NCI-H82 (cell line): Measurements from ENCODE around the gene GPX8.
A peak's percentile ranks its signal among the peaks of the same experiment; 100 is the strongest.

Experiments used
- DNase-seq: peaks from one replicate; lab custom pipeline; 2025; lab: John Stamatoyannopoulos, UW

Gene GPX8, protein sequence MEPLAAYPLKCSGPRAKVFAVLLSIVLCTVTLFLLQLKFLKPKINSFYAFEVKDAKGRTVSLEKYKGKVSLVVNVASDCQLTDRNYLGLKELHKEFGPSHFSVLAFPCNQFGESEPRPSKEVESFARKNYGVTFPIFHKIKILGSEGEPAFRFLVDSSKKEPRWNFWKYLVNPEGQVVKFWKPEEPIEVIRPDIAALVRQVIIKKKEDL

DNA sequence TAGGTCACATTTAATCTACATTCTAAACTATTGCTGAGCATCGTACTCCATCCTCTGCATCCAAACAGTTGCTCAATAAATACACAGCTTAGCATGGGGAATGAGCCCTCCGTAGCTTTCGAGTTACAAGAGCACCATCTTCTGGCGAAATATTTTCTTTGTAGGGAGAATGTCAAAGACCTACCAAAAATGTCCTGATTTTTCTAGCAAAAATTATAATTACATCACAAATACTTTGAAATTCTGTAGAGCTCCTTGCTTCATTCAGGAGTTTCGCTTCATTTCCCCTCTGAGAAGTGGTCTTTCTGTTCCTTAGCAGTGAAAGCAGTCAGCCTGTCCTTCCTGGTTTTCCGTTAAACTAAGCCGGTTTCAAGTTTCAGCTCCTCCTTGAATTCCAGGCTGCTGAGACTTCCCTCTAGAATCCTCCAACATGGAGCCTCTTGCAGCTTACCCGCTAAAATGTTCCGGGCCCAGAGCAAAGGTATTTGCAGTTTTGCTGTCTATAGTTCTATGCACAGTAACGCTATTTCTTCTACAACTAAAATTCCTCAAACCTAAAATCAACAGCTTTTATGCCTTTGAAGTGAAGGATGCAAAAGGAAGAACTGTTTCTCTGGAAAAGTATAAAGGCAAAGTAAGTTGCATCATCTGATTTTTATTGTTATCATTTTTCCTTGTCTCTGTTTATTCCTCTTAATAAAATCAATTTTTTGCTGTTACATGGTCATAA lies at the start of gene GPX8:
GPX8 (plus strand) TSS at position 409 of the 730 bp plus-strand sequence; CDS start at position 431, 22 bp downstream.
- peak; percentile 70 for DNase-seq

DNA sequence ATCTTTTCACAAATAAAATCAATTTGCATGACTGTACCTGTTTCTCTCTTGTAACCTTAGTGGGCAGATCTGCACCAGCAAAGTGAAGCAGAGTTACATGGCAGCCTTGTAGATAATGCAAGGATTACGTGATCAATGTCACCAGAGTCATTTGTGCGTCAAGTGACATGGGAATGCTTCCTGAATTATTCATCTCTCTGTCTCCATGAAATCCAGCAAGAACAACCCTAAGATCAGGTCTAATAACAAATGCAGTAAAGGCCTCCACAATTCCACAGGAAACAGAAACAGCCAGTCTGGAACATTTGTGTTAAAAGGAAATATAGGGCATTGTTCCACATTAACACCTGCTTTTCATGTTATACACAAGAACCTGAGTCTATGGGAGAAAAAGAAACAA lies 49.8 kb upstream of the GPX8 start:
- DNase-seq: no peak

DNA sequence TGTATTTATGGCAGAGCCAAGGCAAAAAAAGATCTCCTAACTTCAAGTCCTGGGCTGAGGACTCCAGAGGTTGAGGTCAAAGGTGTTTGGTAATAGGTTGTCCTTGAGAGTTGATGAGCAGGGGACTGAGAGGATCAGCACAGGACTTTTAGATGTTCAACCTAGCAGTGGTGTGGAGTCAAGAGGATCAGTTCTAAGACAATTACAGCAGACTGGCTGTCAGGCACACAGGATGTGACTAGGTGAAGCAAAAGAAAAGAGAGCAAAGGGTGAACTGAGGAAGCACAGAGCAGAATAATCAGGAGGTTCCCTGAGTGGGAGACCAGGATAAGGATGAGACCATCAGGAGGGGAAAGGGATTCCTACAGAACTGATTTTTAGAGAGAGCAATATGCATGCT lies 46.6 kb upstream of the GPX8 start:
- no peak for DNase-seq

DNA sequence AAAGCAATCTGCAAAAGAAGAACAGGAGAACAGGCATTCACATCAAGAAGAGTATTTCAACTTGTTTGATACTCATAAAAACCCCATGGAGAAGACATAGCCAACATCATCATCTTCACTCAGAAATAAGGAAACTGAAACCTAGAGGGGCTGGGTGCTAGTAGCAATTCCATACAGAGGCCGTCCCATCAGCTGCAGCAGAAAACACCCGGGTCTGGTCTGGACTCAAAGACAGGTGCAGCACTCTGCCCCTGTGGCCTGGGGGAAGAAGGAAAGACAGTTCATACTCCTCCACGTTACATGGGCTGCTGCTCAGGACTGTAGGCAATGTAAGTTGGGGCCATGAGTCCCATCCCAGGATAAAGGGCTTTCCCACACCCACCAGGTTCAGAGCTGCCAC lies 45.9 kb upstream of the GPX8 start:
- DNase-seq: no peak

DNA sequence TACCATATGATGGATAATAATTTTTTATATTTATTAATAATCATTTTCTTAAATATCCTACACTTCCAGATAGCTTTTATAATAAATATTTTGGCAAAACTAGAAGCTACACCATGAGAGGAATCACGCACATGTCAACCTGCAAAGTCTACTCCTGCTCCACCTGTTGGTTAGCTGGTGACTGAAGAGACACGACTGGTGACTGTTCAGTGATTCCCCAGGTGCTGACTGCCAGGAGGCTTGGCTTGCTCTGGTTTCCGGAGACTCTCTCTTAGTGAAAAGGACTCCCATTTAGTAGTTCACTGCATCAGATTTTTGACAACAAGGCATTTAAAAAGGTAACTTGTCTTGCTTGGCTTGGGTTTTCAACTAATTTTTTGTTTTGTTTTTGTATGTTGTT lies 36.6 kb upstream of the GPX8 start:
- DNase-seq: no peak

DNA sequence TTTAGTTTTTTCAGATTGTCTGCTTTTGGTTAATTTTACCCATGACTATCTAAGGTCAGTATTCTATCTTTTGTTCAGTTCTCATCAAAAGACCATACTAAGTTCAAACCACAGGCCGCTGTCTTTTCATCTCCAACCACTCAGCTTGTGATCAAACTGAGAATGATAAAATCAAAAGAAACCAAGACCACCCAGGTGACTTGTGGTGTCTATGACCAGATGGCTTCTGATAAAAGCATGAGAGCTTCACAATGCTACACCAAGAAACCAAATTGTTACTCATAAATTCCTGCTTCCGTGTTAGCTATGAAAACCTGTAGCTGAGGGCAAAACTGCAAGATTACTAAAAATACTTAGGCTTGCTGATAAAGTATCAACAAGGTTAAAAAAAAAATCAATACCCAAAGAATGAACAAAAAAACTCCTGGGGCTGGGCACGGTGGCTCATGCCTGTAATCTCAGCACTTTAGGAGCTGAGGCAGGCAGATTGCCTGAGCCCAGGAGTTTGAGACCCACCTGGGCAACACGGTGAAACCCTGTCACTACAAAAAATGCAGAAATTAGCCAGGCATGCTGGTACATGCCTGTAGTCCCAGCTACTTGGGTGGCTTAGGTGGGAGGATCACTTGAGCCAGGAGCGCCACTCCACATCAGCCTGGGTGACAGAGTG lies 25.8 kb upstream of the GPX8 start:
- DNase-seq: no peak

DNA sequence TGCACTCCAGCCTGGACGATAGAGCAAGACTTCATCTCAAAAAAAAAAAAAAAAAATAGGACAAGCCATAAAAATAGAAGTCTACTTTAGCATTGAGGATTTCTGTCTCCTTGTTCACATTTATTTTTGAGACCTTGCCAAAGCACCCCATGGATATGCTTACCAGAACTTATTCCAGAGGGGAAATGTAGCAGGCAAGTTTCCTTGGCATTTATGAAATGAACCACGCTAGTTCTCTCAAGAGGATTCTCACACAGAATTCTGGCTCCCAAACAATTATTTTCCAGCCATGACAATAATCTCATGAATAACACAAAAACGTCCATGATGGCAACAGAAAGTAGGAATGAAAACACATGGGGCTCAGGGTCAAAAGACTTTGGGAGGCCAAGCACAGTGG lies 23.4 kb upstream of the GPX8 start:
- no peak for DNase-seq

DNA sequence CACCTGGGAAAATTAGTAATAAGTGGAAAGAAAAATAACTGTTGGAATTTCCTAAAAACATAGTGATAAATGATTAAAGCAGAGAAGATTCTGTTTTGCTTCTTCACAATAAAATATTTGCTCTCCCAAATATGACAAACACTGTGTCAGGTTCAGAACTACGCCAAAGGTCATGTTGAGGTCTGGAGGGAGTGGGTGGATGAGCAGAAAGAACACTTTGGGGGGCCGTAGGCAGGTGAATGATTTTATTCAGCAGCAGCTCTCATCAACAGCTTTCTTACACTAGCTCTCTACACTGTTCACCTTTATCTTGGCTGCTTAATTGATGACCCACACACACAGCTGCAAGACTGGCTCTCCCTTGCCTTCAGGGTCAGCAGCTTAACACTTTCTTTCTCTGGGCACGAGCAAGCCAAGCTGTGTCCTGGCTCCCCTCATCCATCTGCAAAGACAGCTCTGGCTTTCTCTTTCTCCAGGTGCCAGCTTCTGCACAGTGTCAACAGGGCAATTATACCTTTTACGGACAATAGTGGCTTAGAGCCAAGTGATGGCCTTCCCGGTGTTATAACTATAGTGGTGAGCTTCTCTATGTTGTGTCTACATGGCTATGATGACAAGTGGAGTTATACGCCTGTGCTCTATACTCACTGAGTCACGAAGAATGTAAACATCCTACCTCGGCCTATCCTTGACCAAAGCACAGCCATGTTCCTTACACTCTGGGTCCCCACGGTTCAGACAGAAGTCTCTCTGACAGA lies 18.9 kb upstream of the GPX8 start:
- no peak for DNase-seq

DNA sequence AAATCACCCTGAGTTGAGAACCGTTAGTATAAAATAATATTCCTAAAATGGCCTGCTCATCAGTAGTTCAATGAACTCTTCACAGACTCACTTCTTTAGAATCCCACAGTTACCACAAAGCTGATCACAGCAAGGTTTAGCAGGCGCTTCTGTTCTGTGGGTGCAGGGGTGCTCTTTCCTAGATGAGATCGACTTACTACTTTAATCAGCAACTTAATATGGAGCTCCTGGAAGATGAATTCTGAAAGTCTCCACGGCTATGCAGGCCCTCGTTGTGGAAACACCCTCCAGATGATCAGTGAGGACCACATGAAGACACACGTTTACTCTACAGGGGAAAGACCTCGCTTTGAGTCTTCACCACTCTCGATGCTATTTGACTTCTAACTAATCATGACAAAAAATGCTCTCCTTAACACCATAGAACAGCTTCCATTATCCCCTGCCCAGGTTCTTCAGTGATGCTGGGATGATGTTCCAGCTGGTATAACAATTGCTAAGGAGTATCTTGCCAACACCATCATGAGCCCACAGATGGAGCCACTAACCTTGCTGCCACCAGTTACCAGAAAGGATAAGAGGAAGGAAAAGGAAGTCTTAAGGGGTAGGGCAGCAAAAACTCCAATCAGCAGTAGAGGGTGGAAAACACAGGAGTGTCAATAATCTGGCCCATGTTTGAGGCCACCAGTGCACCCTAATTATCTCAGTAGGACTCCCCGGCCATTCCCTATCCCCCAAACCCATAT lies 17.9 kb upstream of the GPX8 start:
- DNase-seq: no peak

DNA sequence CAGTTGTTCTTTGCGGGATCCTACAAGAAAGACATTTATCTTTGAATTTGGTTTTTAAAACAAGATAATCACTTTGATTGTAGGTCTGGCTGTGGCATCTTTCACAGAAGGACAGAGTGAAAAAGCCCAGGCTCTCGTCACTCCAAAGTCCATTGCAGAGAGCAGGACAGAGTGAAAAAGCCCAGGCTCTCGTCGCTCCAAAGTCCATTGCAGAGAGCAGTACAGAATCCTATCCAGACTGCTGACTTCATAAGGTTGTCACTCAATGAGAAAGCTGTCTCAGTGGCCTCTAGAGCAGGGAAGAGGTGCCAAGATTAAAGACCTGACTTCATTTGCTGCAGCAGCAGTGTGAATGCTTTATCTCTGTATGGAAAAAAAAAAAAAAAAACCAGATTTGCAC lies 16.3 kb upstream of the GPX8 start:
- DNase-seq: no peak

DNA sequence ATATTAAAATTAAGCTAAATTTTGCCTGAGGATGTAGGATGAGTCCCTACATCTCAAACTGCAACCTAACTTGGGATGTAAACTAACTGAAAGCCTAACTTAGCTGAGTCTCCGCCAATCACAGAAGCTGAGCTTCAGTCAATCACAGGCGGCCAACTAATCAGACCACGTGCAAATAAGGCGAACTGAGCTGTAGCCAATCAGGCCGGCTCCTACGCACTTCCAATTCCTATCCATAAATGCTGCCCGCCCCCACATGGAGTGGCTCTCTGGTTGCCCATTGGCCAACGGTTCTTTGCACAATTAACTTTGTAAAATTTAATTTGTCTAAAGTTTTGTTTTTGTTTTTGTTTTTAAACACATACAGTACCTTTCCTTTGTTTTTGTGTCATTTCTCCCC lies 13.9 kb upstream of the GPX8 start:
- DNase-seq: no peak

DNA sequence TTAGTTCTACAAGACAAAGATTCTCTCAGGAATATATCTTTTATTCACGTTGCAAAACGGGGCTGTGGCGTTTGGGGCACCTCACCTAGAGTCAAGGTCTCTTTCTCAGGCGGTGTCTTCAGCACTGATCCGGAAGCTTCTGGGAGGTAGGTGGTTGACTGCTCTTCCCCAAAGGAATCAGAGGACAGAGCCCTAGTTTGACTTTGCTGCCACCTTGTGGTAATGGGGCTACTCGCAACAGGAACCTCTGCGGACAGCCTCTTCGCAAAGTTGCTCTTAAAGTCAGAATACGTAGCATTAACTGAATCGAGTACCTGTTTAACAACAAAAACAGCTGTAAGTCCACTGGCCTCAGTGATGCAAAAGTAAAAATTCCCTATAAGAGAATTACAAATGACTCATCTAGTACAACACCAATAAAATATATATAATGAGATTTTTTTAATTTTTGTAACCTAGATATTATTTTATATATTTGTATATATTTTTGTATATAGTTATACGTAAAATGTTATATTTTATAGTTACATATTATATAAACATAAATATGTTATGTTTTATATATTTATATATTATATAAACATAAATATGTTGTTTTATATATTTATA lies 13.3 kb upstream of the GPX8 start:
- DNase-seq: peak; percentile 85

DNA sequence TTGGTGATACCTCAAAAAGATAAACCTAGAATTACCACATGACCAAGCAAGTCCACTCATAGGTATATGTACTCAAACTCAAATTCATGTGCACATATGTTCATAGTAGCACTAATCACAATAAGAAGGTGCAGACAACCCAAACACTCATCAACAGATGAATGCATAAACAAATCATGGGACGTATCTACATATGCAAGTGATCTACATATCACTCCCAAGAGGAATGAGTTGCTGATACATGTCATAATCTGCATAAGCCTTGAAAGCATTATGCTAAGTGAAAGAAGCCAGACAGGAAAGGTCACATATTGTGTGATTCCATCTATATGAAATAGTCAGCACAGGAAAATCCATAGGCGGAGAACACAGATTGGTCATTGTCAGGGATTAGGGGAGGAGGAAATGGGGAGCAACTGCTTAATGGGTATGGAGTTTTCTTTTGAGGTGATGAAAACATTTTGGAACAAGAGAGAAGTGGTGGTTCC lies 10.6 kb upstream of the GPX8 start:
- no peak for DNase-seq

DNA sequence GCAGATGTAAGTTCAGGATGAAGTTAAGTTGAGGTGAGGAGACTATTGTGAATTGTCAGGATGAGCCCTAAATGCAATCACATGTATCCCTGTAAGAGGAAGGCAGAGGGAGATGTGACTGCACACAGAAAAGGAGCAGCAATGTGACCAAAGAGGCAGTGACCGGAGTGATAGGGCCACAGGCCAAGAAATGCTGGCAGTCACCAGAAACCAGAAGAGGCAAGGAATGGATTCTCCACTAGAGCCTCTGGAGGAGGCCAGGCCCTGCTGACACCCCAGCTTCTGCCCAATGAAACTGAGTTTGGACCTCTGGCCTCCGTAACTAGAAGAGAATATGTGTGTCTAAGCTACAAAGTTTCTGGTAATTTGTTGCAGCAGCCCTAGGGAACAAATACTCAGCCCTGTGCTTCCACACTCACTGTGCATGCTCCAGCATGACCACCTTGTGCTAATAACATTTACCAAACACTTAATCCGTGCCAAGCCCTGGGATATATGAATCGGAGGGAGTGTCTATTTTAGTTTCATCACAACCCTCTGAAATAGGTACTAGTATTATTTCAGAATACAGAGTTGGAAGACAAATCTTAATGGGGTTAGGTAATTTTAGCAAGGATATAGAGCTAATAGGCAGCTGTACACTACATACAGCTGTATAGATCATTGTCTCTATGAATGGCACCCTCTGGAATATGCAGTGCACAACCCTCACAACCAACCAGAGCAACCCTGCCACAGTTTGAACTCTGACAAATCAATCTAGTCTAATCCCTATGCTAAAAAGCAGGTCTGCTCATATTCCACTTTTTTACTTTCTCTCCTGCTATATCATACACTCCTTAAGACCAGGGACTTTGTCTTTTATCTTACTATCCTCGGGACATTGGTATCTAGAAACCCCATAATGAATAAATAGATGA lies 7.8 kb upstream of the GPX8 start:
- no peak for DNase-seq

DNA sequence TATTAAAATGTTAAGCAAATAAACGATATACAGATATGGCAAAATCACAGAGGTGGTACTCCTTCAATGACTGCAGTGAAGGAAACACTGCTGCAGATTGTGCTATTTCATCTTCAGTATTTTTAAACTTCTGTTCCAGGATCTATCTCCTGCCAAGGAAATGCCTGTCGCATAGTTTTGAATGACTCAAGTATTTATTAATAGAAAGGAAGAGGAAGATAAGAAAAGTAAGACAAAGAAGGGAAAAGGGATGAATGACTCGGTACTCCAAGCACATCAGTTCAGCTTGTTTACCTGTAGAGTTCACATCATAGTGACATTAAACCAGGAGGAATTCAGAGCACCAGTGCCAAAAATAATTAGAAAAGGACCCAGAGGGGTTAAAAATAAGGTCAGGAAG lies 5.1 kb upstream of the GPX8 start:
- DNase-seq: no peak

DNA sequence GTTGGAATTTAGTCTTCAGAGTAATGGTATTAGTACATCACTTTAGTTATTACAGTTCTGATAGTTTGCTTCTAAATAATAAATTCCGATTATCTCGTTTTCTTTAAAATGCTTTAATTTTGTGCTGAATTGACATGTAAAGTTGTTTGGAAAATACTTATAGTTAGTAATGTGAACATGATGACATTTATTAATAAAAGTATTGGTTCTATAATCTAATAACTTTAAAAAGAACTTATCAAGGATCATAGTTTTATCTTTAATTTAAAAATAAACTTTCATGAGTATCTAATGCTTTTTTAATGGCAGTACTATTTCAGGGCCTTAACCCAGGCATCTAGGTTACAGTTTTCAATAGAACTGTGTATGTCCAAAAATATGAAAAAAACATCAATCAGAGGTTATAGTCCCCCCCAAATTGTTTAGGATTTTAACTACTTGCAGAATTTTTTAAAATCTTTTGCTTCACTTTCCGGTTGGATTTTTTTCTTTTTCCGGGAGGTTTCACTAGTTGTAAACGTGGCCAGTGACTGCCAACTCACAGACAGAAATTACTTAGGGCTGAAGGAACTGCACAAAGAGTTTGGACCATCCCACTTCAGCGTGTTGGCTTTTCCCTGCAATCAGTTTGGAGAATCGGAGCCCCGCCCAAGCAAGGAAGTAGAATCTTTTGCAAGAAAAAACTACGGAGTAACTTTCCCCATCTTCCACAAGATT lies 680 bp downstream of the GPX8 start:
- no peak for DNase-seq

DNA sequence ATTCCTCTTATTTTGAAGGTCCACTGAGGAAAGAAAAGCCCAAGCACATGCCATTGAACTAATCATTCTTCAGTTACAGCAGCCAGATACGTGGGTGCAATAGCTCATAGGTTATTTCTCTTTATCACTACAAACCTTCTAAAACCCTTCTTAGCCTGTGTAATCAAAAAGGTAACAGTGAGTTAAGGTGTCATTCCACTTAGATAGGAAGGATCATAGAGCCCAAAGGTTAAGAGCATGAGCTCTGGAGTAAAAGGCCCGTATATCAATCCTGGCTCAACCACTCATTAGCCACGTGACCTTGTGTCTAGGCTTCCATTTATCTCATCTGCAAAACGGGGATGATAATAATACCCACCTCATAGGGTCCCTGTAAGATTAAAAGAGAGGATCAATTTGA lies 2.7 kb downstream of the GPX8 start:
- DNase-seq: no peak

DNA sequence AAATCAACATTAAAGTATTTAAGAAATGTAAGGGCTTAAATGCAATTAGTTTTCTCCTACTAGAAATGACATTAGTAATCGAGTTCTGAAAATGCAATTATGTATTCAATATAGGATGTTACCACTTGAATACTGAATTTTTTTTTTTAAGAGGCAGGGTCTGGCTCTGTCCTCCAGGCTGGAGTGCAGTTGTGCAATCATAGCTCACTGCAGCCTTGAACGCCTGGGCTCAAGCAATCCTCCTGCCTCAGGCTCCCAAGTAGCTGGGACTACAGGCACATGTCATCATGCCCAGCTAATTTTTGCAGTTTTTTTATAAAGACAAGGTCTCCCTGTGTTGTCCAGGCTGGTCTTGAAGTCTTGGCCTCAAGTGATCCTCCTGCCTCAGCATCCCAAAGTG lies 11.5 kb downstream of the GPX8 start:
- DNase-seq: no peak

DNA sequence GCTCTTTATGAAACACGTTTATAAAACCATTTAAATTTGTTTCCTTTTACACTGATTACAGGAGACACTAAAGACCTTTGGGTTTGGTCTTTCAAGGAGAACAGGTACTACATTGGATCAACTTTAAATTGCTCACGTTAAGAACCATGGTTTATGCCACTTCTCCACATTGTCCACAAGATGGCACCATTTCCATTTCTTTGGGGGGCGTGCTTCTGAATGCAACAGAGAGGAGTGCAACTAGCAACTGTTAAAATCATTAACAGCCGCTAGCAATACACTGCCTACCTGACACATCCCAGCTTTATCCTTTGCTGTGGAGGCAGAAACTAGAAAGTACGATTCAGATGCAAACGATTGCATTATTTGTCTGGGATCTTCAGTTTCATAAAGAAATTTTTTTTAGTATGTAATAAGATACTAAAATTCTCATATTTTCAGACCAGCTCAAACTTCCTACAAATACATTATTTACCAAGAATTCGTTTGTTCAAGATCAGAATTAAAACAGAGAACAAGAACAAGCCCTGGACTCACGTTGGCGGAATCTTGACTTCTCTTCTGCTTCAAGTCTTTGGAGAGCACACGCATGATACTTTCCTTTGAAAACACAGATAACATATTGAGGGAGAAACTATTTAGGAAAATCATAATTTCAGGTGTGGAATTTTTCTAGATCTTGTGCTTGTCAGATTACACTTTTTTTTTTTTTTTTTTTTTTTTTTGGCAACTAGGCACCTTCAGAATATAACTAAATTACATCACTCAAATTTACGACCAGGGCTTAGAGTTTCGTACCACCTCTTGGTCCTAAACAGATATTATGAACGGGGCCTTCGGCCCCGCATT lies 12.3 kb downstream of the GPX8 start:
- DNase-seq: peak; percentile 86
